Measurements from ENCODE around the gene CACHD1.

Gene CACHD1

GRCh38 chr1:64472805-64473204 is 2.9 kb downstream of the CACHD1 start:
- DNase-seq, result no peak

GRCh38 chr1:64473367-64473766 is 3.4 kb downstream of the CACHD1 start:
- no peak for DNase-seq

GRCh38 chr1:64474133-64474532 is 4.2 kb downstream of the CACHD1 start:
- DNase-seq, result no peak

- DNase-seq, result peak in 12 of 58 donors; percentile 3 to 34 (median 8)
Observed at GRCh38 chr1:64474665-64475439, 4.9 kb downstream of the CACHD1 start.

- DNase-seq, result peak in 5 of 58 donors; percentile 2 to 52 (median 14)
Observed at GRCh38 chr1:64476251-64476952, 6.5 kb downstream of the CACHD1 start.

- DNase-seq, result no peak
Observed at GRCh38 chr1:64478594-64479470, 8.9 kb downstream of the CACHD1 start.

GRCh38 chr1:64479874-64480273 is 9.9 kb downstream of the CACHD1 start:
- no peak for DNase-seq

GRCh38 chr1:64480999-64481772 is 11.3 kb downstream of the CACHD1 start:
- no peak for DNase-seq

GRCh38 chr1:64482128-64482527 is 12.2 kb downstream of the CACHD1 start:
- no peak for DNase-seq

GRCh38 chr1:64482720-64483119 is 12.8 kb downstream of the CACHD1 start:
- no peak for DNase-seq

- DNase-seq, result no peak
Observed at GRCh38 chr1:64483731-64484414, 13.9 kb downstream of the CACHD1 start.

GRCh38 chr1:64484651-64485050 is 14.7 kb downstream of the CACHD1 start:
- DNase-seq, result no peak

GRCh38 chr1:64486193-64486592 is 16.3 kb downstream of the CACHD1 start:
- DNase-seq, result no peak

- no peak for DNase-seq
Observed at GRCh38 chr1:64487061-64487460, 17.1 kb downstream of the CACHD1 start.

GRCh38 chr1:64488862-64489261 is 18.9 kb downstream of the CACHD1 start:
- no peak for DNase-seq

GRCh38 chr1:64489707-64490106 is 19.8 kb downstream of the CACHD1 start:
- DNase-seq, result no peak

GRCh38 chr1:64490213-64490818 is 20.4 kb downstream of the CACHD1 start:
- DNase-seq, result no peak

GRCh38 chr1:64492424-64492823 is 22.5 kb downstream of the CACHD1 start:
- DNase-seq, result no peak

GRCh38 chr1:64493831-64494230 is 23.9 kb downstream of the CACHD1 start:
- DNase-seq, result peak in 5 of 58 donors; percentile 3 to 40 (median 5)

GRCh38 chr1:64494659-64495058 is 24.7 kb downstream of the CACHD1 start:
- DNase-seq, result no peak
